Measurements from ENCODE around the gene AGFG2.

GRCh38 chr7:100604976-100605911 is 66.2 kb downstream of the AGFG2 start:
- TF ChIP-seq, protein P1, sequence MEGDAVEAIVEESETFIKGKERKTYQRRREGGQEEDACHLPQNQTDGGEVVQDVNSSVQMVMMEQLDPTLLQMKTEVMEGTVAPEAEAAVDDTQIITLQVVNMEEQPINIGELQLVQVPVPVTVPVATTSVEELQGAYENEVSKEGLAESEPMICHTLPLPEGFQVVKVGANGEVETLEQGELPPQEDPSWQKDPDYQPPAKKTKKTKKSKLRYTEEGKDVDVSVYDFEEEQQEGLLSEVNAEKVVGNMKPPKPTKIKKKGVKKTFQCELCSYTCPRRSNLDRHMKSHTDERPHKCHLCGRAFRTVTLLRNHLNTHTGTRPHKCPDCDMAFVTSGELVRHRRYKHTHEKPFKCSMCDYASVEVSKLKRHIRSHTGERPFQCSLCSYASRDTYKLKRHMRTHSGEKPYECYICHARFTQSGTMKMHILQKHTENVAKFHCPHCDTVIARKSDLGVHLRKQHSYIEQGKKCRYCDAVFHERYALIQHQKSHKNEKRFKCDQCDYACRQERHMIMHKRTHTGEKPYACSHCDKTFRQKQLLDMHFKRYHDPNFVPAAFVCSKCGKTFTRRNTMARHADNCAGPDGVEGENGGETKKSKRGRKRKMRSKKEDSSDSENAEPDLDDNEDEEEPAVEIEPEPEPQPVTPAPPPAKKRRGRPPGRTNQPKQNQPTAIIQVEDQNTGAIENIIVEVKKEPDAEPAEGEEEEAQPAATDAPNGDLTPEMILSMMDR (IDR thresholded peaks at IDR 0.05): no peak
- TF ChIP-seq POLR2AphosphoS5 (IDR thresholded peaks at IDR 0.05) (no peak), POLR2A (IDR thresholded peaks at IDR 0.05) (peak; percentile 19)

Measured in prostate gland (tissue), 2 donors.